Peyer's patch (tissue), 4 donors: ENCODE measurements around the gene PRRC2B.

Source experiments
- CTCF ChIP-seq, 6 experiments: fragments of 450-650 bp in 4 of 6; fragments of 200-600 bp in 2 of 6; sonication (generic) in 1 of 6; IDR thresholded peaks; one replicate each; pipeline ENCODE4 v1.5.1; 2017 to 2019; ENCODE audit warnings: antibody characterized with exemption in 6 of 6, mild to moderate bottlenecking in 3 of 6, moderate library complexity in 1 of 6
- POLR2A ChIP-seq, 2 donors: fragments of 450-650 bp; IDR thresholded peaks; one replicate each; pipeline ENCODE4 v1.5.1; 2017; ENCODE audit warnings: antibody characterized with exemption in 2 of 2, mild to moderate bottlenecking in 2 of 2, moderate library complexity in 2 of 2

GRCh38 chr9:131537946-131538345 lies 144.1 kb downstream of the PRRC2B start:
- TF ChIP-seq CTCF (IDR thresholded peaks at IDR 0.05) (no peak), POLR2A (IDR thresholded peaks at IDR 0.05) (no peak)
